Mesodermal cell (in vitro differentiated cells): ENCODE data around the gene DMAP1. TPM values are rescaled to one million over a fixed set of nuclear protein-coding genes. Genes with fewer than 3 reads are reported as not detected.
"Not testable (repeated sequence)": the region's sequence is repeated elsewhere in the genome, so short reads cannot be mapped to it uniquely, and the experiment has no call there.

ENCODE experiments used
- H3K27ac ChIP-seq: 2 replicates; pipeline ENCODE4 v1.7.0; 2013; ENCODE audit warnings: mild to moderate bottlenecking, low read depth, low read length, moderate library complexity; ENCODE audit not compliant: severe bottlenecking
- H3K36me3 ChIP-seq: 2 replicates; pipeline ENCODE4 v1.7.1; 2013; ENCODE audit warnings: mild to moderate bottlenecking, low read length, moderate library complexity; ENCODE audit not compliant: control insufficient read depth, insufficient read depth
- H3K4me1 ChIP-seq: one replicate; pipeline ENCODE4 v1.7.1; 2013; ENCODE audit warnings: mild to moderate bottlenecking, low read length; ENCODE audit not compliant: insufficient read depth, control insufficient read depth, poor library complexity, severe bottlenecking
- H3K4me3 ChIP-seq: 2 replicates; pipeline ENCODE4 v1.7.0; 2013; ENCODE audit warnings: low read length, control low read depth, mild to moderate bottlenecking; ENCODE audit not compliant: insufficient read depth, poor library complexity, severe bottlenecking; ENCODE audit errors: extremely low read depth
- H3K9me3 ChIP-seq: 2 replicates; pipeline ENCODE4 v1.7.1; 2013; ENCODE audit warnings: mild to moderate bottlenecking, low read length, moderate library complexity; ENCODE audit not compliant: control insufficient read depth
- WGBS, 2 experiments: methylation state at CpG; one replicate each; pipeline ENCODE4 v1.1.5; 2013; ENCODE audit warnings: missing lambda C conversion rate in 2 of 2; ENCODE audit not compliant: insufficient coverage in 2 of 2; 5-methylcytosine and 5-hydroxymethylcytosine counted together
- polyA plus RNA-seq, 2 experiments: library from polyadenylated mRNA; stranded (reverse); fragments of 50-300 nt; gene quantifications; one replicate each; pipeline ENCODE4 v1.2.3, GENCODE V29; 2013

Gene DMAP1, protein sequence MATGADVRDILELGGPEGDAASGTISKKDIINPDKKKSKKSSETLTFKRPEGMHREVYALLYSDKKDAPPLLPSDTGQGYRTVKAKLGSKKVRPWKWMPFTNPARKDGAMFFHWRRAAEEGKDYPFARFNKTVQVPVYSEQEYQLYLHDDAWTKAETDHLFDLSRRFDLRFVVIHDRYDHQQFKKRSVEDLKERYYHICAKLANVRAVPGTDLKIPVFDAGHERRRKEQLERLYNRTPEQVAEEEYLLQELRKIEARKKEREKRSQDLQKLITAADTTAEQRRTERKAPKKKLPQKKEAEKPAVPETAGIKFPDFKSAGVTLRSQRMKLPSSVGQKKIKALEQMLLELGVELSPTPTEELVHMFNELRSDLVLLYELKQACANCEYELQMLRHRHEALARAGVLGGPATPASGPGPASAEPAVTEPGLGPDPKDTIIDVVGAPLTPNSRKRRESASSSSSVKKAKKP
- 37.7 TPM for polyA plus RNA-seq (2013, experiment 1 of 2)
- 36.9 TPM for polyA plus RNA-seq (2013, experiment 2 of 2)

DNA sequence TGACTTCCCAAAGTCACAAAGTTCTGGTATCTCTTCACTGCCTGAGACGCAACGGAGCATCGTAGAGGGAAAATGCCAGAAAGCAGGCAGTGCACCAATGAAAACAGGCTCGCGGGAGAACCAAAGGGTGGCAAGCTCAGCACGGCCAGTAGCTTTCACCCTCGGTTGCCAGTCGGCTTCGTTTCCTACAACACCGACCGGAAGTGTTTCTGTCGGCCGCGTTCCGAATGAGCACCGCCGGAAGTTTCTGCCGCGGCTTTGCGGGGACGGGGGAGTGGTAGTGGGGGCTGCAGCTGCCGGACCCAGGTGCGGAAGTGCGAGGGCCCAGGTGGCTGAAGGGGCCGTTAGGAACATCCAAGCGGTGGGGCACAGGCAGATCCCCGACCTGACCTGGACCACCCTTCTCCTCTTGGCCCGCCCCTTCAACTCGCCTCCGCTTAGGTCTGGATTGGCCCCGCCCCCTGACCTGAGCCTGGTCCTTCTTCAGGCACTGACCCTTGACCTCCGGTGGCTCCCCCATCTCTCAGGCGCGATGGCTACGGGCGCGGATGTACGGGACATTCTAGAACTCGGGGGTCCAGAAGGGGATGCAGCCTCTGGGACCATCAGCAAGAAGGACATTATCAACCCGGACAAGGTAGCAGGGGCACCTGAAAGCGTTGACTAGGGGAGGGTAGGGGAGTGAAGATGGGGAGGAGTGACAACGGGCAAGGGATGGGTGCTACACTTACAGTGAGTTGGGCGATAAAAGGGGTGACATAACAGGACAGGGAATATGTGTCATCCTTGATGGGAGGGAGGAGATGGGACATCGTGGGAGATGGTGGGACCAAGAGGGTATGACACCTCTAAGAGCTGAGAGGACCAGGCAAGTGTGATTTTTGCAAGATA is at the start of gene DMAP1:
TSS of gene DMAP1 (plus strand) at position 250 of the 891 bp plus-strand sequence. CDS start at position 533, 283 bp downstream.
- H3K9me3 ChIP-seq, result no peaks in the 10 kb centered on the region
- peak within 1 kb of the TSS; percentile 88 for H3K4me3 ChIP-seq
- no peak within 1 kb of the TSS for H3K27ac ChIP-seq
- WGBS, 2 experiments, result 1 to 3% methylated on average over 25 to 36 of the region's 44 CpGs
- H3K4me1 ChIP-seq, result peaks cover 5% of the 10 kb centered on the region
- H3K36me3 ChIP-seq, result peaks cover 37% of the 10 kb centered on the region

DNA sequence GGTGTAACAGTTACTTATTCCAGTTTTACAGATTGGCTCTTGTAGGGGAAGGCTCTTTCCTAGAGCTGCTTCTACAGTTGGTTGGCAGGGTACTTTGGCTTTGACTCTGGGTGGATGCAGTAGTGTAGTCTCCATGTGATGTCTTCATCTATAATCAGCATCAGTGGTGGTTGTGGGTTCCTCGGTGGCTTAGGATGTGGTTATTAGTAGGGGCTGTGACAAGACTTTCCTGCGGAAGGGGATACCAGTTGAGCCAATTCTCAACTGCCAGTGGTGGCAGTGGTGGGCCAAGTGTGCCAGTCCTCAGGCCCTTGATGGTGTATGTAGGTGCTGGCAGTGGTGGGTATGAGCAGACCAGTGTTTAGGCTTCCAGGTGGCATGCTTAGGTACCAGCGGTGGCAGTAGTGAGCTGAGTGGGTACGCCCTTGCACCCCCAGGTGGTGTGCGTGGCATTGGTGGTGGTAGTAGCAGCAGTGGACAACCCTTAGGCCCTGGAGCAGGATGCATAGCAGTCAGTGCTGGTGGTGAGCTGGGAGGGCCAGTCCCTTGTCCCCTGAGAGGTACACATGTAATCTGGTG is 44.7 kb upstream of the DMAP1 start:
- Histone ChIP-seq H3K4me1 (no peaks in the 10 kb centered on the region), H3K4me3 (no peak overlapping the region), H3K36me3 (no peaks in the 10 kb centered on the region), H3K9me3 (no peaks in the 10 kb centered on the region), H3K27ac (no peak overlapping the region)
- 80 to 100% methylated on average over 2 to 3 of the region's 5 CpGs for WGBS, 2 experiments

DNA sequence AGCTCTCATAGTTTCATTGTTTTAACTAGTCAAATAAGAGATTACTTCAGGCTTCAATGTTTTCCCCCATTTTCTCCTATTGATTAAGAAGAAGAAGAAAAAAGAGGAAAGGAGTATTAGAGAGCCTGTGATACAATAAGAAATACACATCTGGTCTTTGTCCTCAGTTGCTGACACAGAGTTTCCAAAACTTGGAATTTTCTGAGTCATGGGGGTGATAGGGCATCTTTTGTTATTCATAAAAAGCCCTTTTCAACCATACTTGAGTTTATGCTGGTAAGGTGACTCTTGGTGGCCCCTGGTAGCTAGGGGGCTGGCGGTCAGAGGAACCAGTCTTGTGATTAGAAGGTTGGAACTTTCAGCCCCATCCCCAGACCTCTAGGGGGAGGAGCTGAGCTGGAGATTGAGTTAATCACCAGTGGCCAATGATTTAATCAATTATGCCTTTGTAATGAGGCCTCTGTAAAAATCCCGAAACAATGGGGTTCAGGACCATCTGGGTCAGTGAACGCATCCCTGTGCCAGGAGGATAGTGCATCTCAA is 42.9 kb upstream of the DMAP1 start:
- Histone ChIP-seq H3K27ac (no peak overlapping the region), H3K4me3 (no peak overlapping the region), H3K4me1 (no peaks in the 10 kb centered on the region), H3K36me3 (no peaks in the 10 kb centered on the region), H3K9me3 (peaks cover 11% of the 10 kb centered on the region)
- 91 to 93% methylated on average over 2 of the region's 3 CpGs for WGBS, 2 experiments

DNA sequence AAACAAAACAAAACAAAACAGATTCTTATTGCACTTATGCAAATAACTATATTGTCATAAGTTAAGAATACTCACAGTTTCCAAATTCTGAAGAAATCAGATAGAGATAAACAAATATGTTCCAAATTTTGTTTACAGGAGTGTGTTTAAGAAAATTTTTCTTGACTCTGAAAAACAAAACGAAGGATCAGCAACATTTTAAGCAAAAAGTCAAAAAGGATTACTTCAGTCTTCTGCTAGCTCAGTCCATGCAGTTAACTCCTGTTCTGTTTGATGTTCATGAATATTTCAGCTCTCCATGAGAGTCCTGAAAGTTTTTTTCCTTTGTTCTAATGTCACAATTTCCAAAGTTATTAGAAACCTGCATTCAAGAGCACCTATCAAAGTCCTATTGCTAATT is 38.6 kb upstream of the DMAP1 start:
- Histone ChIP-seq H3K4me1 (no peaks in the 10 kb centered on the region), H3K4me3 (no peak overlapping the region), H3K36me3 (no peaks in the 10 kb centered on the region), H3K27ac (no peak overlapping the region), H3K9me3 (peaks cover 19% of the 10 kb centered on the region)
- 100% methylated on average over 1 of the region's 1 CpG for WGBS, 2 experiments

DNA sequence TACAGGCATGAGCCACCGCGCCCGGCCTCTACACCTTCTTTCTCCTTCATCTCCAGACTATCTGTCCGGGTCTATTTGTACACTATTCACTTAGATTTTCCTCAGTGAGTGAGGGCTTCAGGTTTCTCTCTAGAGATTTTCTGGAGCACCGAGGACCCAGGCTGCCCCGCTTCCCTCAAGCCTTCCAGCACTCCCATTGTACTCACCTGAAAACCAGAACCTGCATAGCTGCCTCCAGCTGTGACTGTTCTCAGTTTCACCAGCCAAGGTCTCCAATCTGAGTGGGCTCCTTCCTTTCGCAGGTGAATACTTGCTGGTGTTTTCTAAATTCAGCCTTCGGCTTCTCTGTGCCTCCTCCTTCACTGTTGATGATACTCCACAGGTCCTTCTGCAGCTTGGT is 12.9 kb upstream of the DMAP1 start:
- H3K36me3 ChIP-seq, result no peaks in the 10 kb centered on the region
- H3K4me3 ChIP-seq, result no peak overlapping the region
- H3K4me1 ChIP-seq, result no peaks in the 10 kb centered on the region
- no peaks in the 10 kb centered on the region for H3K9me3 ChIP-seq
- no peak overlapping the region for H3K27ac ChIP-seq
- 71 to 92% methylated on average over 4 to 6 of the region's 8 CpGs for WGBS, 2 experiments

DNA sequence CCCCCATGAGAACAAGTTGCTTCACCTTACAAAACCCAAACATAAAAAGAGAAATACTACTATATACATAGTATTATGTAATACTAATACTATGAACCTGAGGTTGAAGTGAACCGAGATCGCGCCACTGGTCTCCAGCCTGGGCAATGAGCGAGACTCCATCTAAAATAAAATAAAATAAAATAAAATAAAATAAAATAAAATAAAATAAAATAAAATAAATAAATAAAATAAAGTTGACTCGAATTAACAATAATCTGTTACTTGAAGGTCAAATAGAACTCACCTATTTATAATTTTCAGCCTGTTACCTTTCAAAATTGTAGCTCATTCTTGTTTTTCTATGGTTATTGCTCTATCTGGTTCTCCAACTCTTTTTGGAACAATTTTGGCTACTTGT is 6.7 kb upstream of the DMAP1 start:
- H3K36me3 ChIP-seq, H3K4me3 ChIP-seq, H3K27ac ChIP-seq, H3K9me3 ChIP-seq, H3K4me1 ChIP-seq: not testable (repeated sequence)
- WGBS, 2 experiments, result no CpG with 5 or more reads among the region's 5 CpGs

DNA sequence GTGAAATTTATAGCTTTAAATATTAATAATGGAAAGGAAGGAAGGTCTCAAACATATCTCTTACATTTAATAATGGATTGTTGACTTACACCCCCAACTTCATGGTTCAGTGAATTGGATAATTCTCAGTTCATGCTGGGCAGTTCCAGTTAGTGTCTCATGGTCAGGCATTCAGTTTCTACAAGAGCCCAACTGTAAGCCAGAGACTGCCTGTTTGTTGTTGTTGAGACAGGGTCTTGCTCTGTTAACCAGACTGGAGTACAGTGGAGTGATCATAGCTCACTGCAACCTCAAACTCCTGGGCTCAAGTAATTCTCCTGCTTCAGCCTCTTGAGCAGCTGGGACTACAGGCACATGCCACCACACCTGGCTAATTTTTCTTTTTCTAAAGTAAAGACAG is 5.0 kb upstream of the DMAP1 start:
- Histone ChIP-seq H3K9me3 (no peaks in the 10 kb centered on the region), H3K4me3 (no peak overlapping the region), H3K36me3 (no peaks in the 10 kb centered on the region)

DNA sequence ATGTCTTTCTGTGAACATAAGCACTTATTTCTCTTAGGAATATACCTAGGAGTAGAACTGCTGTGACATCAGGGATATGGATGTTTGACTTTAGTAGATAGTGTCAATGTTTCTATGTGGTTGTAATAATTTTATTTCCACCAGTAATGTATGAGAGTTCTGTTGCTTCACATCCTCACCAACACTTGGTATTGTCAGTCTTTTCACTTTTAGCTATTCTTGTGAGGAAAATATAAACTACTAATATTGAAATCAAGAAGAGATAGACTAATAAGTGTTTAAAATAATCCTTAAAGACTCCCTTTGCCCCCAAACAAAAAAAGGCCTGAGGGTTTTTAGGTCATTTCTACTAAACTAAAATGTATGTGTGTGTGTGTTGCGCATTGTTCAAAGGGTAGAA is 2.7 kb upstream of the DMAP1 start:
- no peaks in the 10 kb centered on the region for H3K9me3 ChIP-seq
- no peak overlapping the region for H3K4me3 ChIP-seq
- no CpG with 5 or more reads among the region's 1 CpG for WGBS, 2 experiments
- H3K36me3 ChIP-seq, result peaks cover 11% of the 10 kb centered on the region
- no peak overlapping the region for H3K27ac ChIP-seq
- peaks cover 5% of the 10 kb centered on the region for H3K4me1 ChIP-seq

More for the DNA sequence above, 5.0 kb upstream of the DMAP1 start:
- no peak overlapping the region for H3K27ac ChIP-seq
- no peaks in the 10 kb centered on the region for H3K4me1 ChIP-seq

DNA sequence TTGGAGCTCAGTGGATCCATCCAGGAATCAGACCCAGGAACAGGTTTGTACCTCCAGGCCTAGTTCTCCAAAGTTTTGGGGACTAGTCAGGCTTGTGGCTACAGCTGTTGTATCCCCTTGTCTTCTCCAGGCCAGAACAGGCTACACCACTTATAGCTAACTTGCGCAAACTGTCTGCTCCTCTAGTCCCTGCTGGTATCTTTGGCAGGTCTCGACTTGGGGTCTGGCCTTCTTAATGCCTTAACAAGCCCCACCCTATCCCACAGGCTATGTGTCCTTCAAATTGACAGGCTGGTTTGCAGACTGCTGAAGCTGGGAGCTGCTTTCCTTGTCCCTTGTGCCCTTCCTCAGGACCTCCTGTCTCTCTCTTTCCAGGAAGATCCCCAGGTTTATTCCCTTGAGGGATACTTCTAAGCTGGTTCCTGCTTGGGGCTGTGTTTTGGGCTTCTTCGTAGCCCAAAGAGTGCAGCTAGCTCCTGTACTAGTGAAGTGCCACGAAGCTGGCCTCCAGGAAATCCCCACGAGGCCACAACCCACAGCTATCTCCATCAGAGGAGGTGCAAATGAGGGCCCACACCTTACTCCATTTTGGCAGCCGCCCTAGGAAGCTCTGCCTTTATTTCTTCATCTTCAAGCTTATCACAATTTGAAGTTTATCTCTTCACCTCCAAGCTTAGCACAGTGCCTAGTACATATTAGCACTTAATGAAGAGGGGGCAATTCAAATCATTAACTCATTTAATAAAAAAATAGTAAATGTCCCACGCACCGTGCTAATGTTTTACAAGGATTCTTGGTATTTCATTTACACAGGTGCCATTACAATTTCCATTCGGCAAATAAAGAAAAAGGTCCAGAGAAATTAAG is 683 bp upstream of the DMAP1 start:
- no peak overlapping the region for H3K27ac ChIP-seq
- H3K9me3 ChIP-seq, result no peaks in the 10 kb centered on the region
- H3K36me3 ChIP-seq, result peaks cover 29% of the 10 kb centered on the region
- WGBS, 2 experiments, result 71% methylated on average over 4 to 8 of the region's 9 CpGs
- peak overlapping the region; percentile 88 for H3K4me3 ChIP-seq
- peaks cover 5% of the 10 kb centered on the region for H3K4me1 ChIP-seq
